H1 (cell line): ENCODE measurements around the gene PAPOLG. TPM values are rescaled to one million over a fixed set of nuclear protein-coding genes. Genes with fewer than 3 reads are reported as not detected.
A peak's percentile ranks its signal among the peaks of the same experiment; 100 is the strongest.

Experiments
- BRCA1 ChIP-seq: IDR thresholded peaks from 2 replicates; pipeline ENCODE4 v1.6.1; 2012; ENCODE audit warnings: low read depth, low read length, improper control_type of control experiment
- CHD1 ChIP-seq: IDR thresholded peaks from 2 replicates; pipeline ENCODE4 v1.6.1; 2012; ENCODE audit warnings: low read depth, low read length, improper control_type of control experiment
- FOSL1 ChIP-seq: IDR thresholded peaks from 2 replicates; pipeline ENCODE4 v1.6.1; 2011; ENCODE audit warnings: mild to moderate bottlenecking, low read depth, low read length, moderate library complexity; ENCODE audit not compliant: insufficient read depth
- GTF2F1 ChIP-seq: IDR thresholded peaks from 2 replicates; pipeline ENCODE4 v1.6.1; 2012; ENCODE audit warnings: low read depth, low read length, improper control_type of control experiment, borderline replicate concordance
- KDM4A ChIP-seq: IDR thresholded peaks from one replicate; pipeline ENCODE4 v1.7.1; 2012; ENCODE audit warnings: low read depth, mild to moderate bottlenecking, moderate library complexity, low read length, inconsistent platforms; ENCODE audit not compliant: severe bottlenecking
- RAD21 ChIP-seq, 2 experiments: IDR thresholded peaks in 1 of 2; conservative IDR thresholded peaks in 1 of 2; 2 replicates each; pipeline ENCODE4 v1.6.1; 2011; ENCODE audit warnings: low read depth in 2 of 2, low read length in 2 of 2, improper control_type of control experiment in 1 of 2, inconsistent platforms in 1 of 2, mild to moderate bottlenecking in 1 of 2, moderate library complexity in 1 of 2
- RNF2 ChIP-seq: fragments of 200-900, 300-1000 bp; sonication (generic); IDR thresholded peaks from 2 replicates; pipeline ENCODE4 v1.7.1; 2016; ENCODE audit warnings: borderline replicate concordance, low read depth, mild to moderate bottlenecking, antibody characterized with exemption, low read length; ENCODE audit not compliant: poor library complexity, severe bottlenecking; ENCODE audit errors: missing control alignments
- SIRT6 ChIP-seq: IDR thresholded peaks from one replicate; pipeline ENCODE4 v1.7.1; 2012; ENCODE audit warnings: low read length, inconsistent platforms
- SP1 ChIP-seq: IDR thresholded peaks from 2 replicates; pipeline ENCODE4 v1.6.1; 2011; ENCODE audit warnings: low read depth, low read length
- SP2 ChIP-seq: IDR thresholded peaks from 2 replicates; pipeline ENCODE4 v1.6.1; 2012; ENCODE audit warnings: mild to moderate bottlenecking, low read length, inconsistent platforms
- TCF12 ChIP-seq: IDR thresholded peaks from 2 replicates; pipeline ENCODE4 v1.6.1; 2011; ENCODE audit warnings: low read depth, mild to moderate bottlenecking, low read length
- YY1 ChIP-seq: IDR thresholded peaks from 2 replicates; pipeline ENCODE4 v1.6.1; 2011; ENCODE audit warnings: low read depth, mild to moderate bottlenecking, low read length
- polyA plus RNA-seq, 7 experiments: library from polyadenylated mRNA; depleted of rRNA in 3 of 7; stranded (reverse) in 5 of 7; unstranded in 2 of 7; fragments of >200 nt in 5 of 7; fragments of 200-250 nt in 2 of 7; gene quantifications; 1 replicate in 5 of 7; 2 replicates in 1 of 7; 4 replicates in 1 of 7; pipeline versions ENCODE4 v1.2.1 to v1.2.3, GENCODE V29; 2011 to 2013; ENCODE audit warnings: missing spikeins in 2 of 7, mixed read lengths in 2 of 7
- total RNA-seq: library from RNA; stranded (reverse); fragmentation: NEBNext Ultra II Directional; extraction: Animal tissue kit (Norgen Biotek cat#: 25700); gene quantifications from 2 replicates; pipeline ENCODE4 v1.2.1, GENCODE V29; 2021
- TF ChIP-seq, protein P1 (sequence below): IDR thresholded peaks from 2 replicates; pipeline ENCODE4 v1.6.1; 2012; ENCODE audit warnings: low read length, inconsistent platforms

The PAPOLG gene
- total and polyA plus RNA-seq, 2 of the 8 experiments (the other 6 are each of a cell fraction or from before 2014, with no cell fraction given): 6.5 to 21.5 TPM

DNA sequence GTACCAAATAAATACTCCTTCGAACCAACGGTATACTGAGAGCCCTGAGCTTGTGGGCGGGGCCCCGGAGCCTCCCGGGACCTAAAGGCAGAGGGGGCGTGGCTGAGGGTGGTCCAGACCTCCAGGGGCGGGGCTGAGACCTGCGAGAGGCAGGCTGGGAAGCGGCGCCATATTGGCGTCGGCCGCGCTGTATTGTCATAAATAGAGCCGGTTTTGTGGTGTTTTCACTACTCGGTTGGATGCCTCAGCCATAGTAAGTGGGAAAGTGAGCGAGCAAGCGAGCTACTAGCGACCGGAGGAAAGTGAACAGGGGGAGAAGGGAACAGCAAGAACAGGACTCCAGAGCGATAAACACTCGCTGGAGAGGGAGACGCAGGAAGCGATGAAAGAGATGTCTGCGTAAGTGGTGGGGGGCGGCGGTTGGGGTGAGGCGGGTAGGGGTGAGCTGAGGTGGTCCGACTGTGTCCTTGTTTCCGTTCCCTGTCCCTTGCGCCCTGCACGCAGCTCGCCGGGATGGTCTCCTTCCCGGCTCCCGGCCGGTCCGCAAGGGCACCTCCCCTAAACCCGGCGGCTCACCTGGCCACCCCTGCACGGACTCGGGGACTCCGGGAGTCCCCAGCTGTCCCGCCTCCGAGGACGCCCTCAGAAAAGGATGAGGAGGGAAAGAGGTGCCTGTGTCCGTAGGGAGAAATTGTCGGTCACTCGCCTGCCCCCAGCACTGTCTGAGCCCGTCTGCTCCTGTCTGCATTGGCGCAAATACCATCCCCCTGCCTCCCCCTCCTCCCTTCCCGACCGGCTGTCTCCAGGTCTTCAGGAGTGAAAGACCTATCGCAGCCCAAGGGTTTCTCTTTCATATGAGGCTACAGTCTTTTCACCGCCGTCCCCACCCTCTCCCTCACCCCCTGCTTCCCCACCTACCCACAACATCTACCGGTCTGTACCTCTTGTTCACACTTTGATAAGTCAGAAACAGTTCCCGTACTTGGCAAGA is at the start of gene PAPOLG (continued):
- TF ChIP-seq, protein P1, sequence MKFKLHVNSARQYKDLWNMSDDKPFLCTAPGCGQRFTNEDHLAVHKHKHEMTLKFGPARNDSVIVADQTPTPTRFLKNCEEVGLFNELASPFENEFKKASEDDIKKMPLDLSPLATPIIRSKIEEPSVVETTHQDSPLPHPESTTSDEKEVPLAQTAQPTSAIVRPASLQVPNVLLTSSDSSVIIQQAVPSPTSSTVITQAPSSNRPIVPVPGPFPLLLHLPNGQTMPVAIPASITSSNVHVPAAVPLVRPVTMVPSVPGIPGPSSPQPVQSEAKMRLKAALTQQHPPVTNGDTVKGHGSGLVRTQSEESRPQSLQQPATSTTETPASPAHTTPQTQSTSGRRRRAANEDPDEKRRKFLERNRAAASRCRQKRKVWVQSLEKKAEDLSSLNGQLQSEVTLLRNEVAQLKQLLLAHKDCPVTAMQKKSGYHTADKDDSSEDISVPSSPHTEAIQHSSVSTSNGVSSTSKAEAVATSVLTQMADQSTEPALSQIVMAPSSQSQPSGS: no peak
- peak; percentile 66; the same call in 1 of the 2 replicates for TF ChIP-seq SP1
- TF ChIP-seq YY1: peak; percentile 94
- TF ChIP-seq GTF2F1: no peak
- TF ChIP-seq SIRT6: no peak
- TF ChIP-seq TCF12: no peak
- TF ChIP-seq FOSL1: no peak
- TF ChIP-seq KDM4A: peak; percentile 29
- TF ChIP-seq CHD1: no peak
- TF ChIP-seq RAD21 (IDR thresholded peaks at IDR 0.05 in 1 of 2, conservative IDR thresholded peaks at IDR 0.05 in 1 of 2; ENCODE audit: low read depth in 2 of 2, low read length in 2 of 2): no peak
- TF ChIP-seq BRCA1: no peak
- no peak for TF ChIP-seq SP2
- TF ChIP-seq RNF2: no peak
- TF ChIP-seq, all 59 proteins: peak for 15
